Inflammatory macrophage treated with lipopolysaccharide for 1 hour (primary cell): Measurements from ENCODE around the gene MEIS2.

ENCODE experiments used
- DNase-seq, 2 donors: peaks; one replicate each; pipeline ENCODE4 v3.0.0-alpha.2; 2020 to 2022

MEIS2 gene

GRCh38 chr15:36874930-36875329 is 225.4 kb downstream of the MEIS2 start:
- DNase-seq: no peak

GRCh38 chr15:36867436-36867835 is 232.9 kb downstream of the MEIS2 start:
- no peak for DNase-seq

- DNase-seq: no peak
Observed at GRCh38 chr15:36866896-36867295, 233.5 kb downstream of the MEIS2 start.

- no peak for DNase-seq
Observed at GRCh38 chr15:36863570-36863969, 236.8 kb downstream of the MEIS2 start.

GRCh38 chr15:36860792-36861191 is 239.6 kb downstream of the MEIS2 start:
- no peak for DNase-seq

- DNase-seq: no peak
Observed at GRCh38 chr15:36858423-36858822, 241.9 kb downstream of the MEIS2 start.

- DNase-seq: no peak
Observed at GRCh38 chr15:36856339-36856973, 243.9 kb downstream of the MEIS2 start.

- no peak for DNase-seq
Observed at GRCh38 chr15:36850864-36851263, 249.5 kb downstream of the MEIS2 start.

- no peak for DNase-seq
Observed at GRCh38 chr15:36845270-36845669, 255.1 kb downstream of the MEIS2 start.

- DNase-seq: no peak
Observed at GRCh38 chr15:36844534-36844998, 255.8 kb downstream of the MEIS2 start.

- no peak for DNase-seq
Observed at GRCh38 chr15:36843822-36844221, 256.5 kb downstream of the MEIS2 start.

GRCh38 chr15:36841193-36841592 is 259.2 kb downstream of the MEIS2 start:
- DNase-seq: no peak
